H1 (cell line): ENCODE results near the gene NADK. TPM values are rescaled to one million over a fixed set of nuclear protein-coding genes. Genes with fewer than 3 reads are reported as not detected.

ENCODE experiments used
- CTCF ChIA-PET: fragments of 300-600 bp; sonication (Branson Sonifier 250); formaldehyde crosslinking; loops from one replicate; lab custom pipeline; 2021; ENCODE audit not compliant: partially characterized antibody; lab: Charles Lee
- POLR2A ChIA-PET: fragments of 300-600 bp; sonication (Branson Sonifier 250); formaldehyde crosslinking; loops from one replicate; lab custom pipeline; 2021; ENCODE audit warnings: inconsistent platforms; ENCODE audit not compliant: partially characterized antibody; lab: Charles Lee
- DNase-seq, 2 experiments: peaks; one replicate each; pipeline versions ENCODE4 v3.0.0 to v3.0.0-alpha.2; 2010 to 2022; ENCODE audit warnings: low spot score in 2 of 2, low read depth in 1 of 2, mixed read lengths in 1 of 2
- FAIRE-seq: peaks from 2 replicates; lab custom pipeline; 2011; peaks lifted over from hg19 to GRCh38; lab: Jason Lieb, UNC
- H2AFZ ChIP-seq: 2 replicates; pipeline ENCODE4 v1.8.1; 2012; ENCODE audit warnings: low read length, inconsistent platforms
- H2AK5ac ChIP-seq: 2 replicates; pipeline ENCODE4 v1.6.1; 2013; ENCODE audit warnings: low read depth, low read length
- H2BK120ac ChIP-seq: replicated peaks from 2 replicates; pipeline ENCODE3; 2013; ENCODE audit warnings: low read depth, low read length, inconsistent platforms
- H2BK12ac ChIP-seq: 2 replicates; pipeline ENCODE4 v1.6.1; 2013; ENCODE audit warnings: low read depth, low read length
- H2BK15ac ChIP-seq: 2 replicates; pipeline ENCODE4 v1.6.1; 2013; ENCODE audit warnings: low read length
- H2BK20ac ChIP-seq: 2 replicates; pipeline ENCODE4 v1.6.1; 2013; ENCODE audit warnings: low read length
- H2BK5ac ChIP-seq: 2 replicates; pipeline ENCODE4 v1.6.1; 2013; ENCODE audit warnings: low read depth, low read length
- H3K14ac ChIP-seq: 2 replicates; pipeline ENCODE4 v1.6.1; 2013; ENCODE audit warnings: inconsistent platforms; ENCODE audit not compliant: insufficient read length
- H3K18ac ChIP-seq: 2 replicates; pipeline ENCODE4 v1.6.1; 2013; ENCODE audit warnings: low read length; ENCODE audit errors: extremely low read depth
- H3K23ac ChIP-seq: 2 replicates; pipeline ENCODE4 v1.6.1; 2013; ENCODE audit warnings: inconsistent platforms; ENCODE audit not compliant: insufficient read length
- H3K23me2 ChIP-seq: 2 replicates; pipeline ENCODE4 v1.6.1; 2013; ENCODE audit warnings: low read depth, low read length
- H3K27ac ChIP-seq: 2 replicates; pipeline ENCODE4 v1.6.1; 2011; ENCODE audit warnings: low read depth, low read length, inconsistent platforms
- H3K27me3 ChIP-seq, 4 experiments: replicated peaks in 1 of 4; 1 replicate in 1 of 4; 2 replicates in 3 of 4; pipeline versions ENCODE4 v1.6.1 to v1.8.1; 2011 to 2013; ENCODE audit warnings: low read length in 3 of 4, mild to moderate bottlenecking in 3 of 4, inconsistent platforms in 2 of 4, mixed read lengths in 2 of 4, moderate library complexity in 1 of 4; ENCODE audit not compliant: control insufficient read depth in 3 of 4, insufficient read depth in 3 of 4; ENCODE audit errors: extremely low read depth in 1 of 4
- H3K36me3 ChIP-seq, 4 experiments: 2 replicates each; pipeline versions ENCODE4 v1.6.1 to v1.8.1; 2011 to 2013; ENCODE audit warnings: mild to moderate bottlenecking in 4 of 4, low read length in 3 of 4, moderate library complexity in 2 of 4, control low read depth in 1 of 4, inconsistent platforms in 1 of 4; ENCODE audit not compliant: insufficient read depth in 4 of 4, control insufficient read depth in 2 of 4
- H3K4ac ChIP-seq: replicated peaks from 2 replicates; pipeline ENCODE3; 2013; ENCODE audit warnings: low read length, low read depth, mixed read lengths, inconsistent platforms; ENCODE audit not compliant: insufficient read length
- H3K4me1 ChIP-seq, 4 experiments: replicated peaks in 1 of 4; 1 replicate in 1 of 4; 2 replicates in 3 of 4; pipeline versions ENCODE4 v1.6.1 to v1.8.1; 2011 to 2013; ENCODE audit warnings: low read length in 3 of 4, inconsistent platforms in 2 of 4, mixed read lengths in 1 of 4; ENCODE audit not compliant: insufficient read depth in 4 of 4, control insufficient read depth in 3 of 4
- H3K4me2 ChIP-seq, 2 experiments: 2 replicates each; pipeline versions ENCODE4 v1.6.1 to v1.8.1; 2011 to 2013; ENCODE audit warnings: low read depth in 2 of 2, low read length in 2 of 2, control low read depth in 1 of 2, inconsistent platforms in 1 of 2, mild to moderate bottlenecking in 1 of 2; ENCODE audit not compliant: insufficient read depth in 1 of 2
- H3K4me3 ChIP-seq, 4 experiments: fragments of 200-600, 300-600 bp in 1 of 4; sonication (generic), shearing (Covaris generic), sonication (Bioruptor Twin) in 1 of 4; 2 replicates each; pipeline versions ENCODE4 v1.5.1 to v1.8.1; 2011 to 2016; ENCODE audit warnings: low read length in 4 of 4, low read depth in 3 of 4, control low read depth in 2 of 4, inconsistent platforms in 2 of 4, mild to moderate bottlenecking in 2 of 4, mixed read lengths in 1 of 4, moderate library complexity in 1 of 4; ENCODE audit not compliant: insufficient read depth in 2 of 4; ENCODE audit errors: extremely low read depth in 1 of 4
- H3K56ac ChIP-seq: replicated peaks from 2 replicates; pipeline ENCODE3; 2013; ENCODE audit warnings: low read depth, mild to moderate bottlenecking, mixed read lengths, low read length, inconsistent platforms; ENCODE audit not compliant: insufficient read length
- H3K79me1 ChIP-seq: 2 replicates; pipeline ENCODE4 v1.6.1; 2013; ENCODE audit warnings: low read depth, low read length, control low read depth
- H3K79me2 ChIP-seq, 2 experiments: 2 replicates each; pipeline versions ENCODE4 v1.6.1 to v1.8.1; 2012 to 2013; ENCODE audit warnings: low read length in 2 of 2, mild to moderate bottlenecking in 2 of 2, inconsistent platforms in 1 of 2; ENCODE audit not compliant: insufficient read depth in 2 of 2, control insufficient read depth in 1 of 2
- H3K9ac ChIP-seq, 4 experiments: replicated peaks in 1 of 4; 1 replicate in 1 of 4; 2 replicates in 3 of 4; pipeline versions ENCODE4 v1.6.1 to v1.8.1; 2011 to 2013; ENCODE audit warnings: low read depth in 3 of 4, low read length in 3 of 4, control low read depth in 2 of 4, mild to moderate bottlenecking in 2 of 4, moderate library complexity in 2 of 4, inconsistent platforms in 1 of 4; ENCODE audit errors: extremely low read depth in 1 of 4
- H3K9me3 ChIP-seq, 2 experiments: 2 replicates each; pipeline versions ENCODE4 v1.6.1 to v1.8.1; 2012 to 2013; ENCODE audit warnings: mild to moderate bottlenecking in 2 of 2, moderate library complexity in 2 of 2, control low read depth in 1 of 2, inconsistent platforms in 1 of 2, low read depth in 1 of 2, low read length in 1 of 2, mixed read lengths in 1 of 2; ENCODE audit not compliant: insufficient read depth in 2 of 2
- H4K20me1 ChIP-seq, 2 experiments: replicated peaks in 1 of 2; 2 replicates each; pipeline versions ENCODE3 to v1.8.1; 2011 to 2013; ENCODE audit warnings: inconsistent platforms in 2 of 2, low read length in 2 of 2, mild to moderate bottlenecking in 1 of 2; ENCODE audit not compliant: insufficient read depth in 2 of 2, control insufficient read depth in 1 of 2
- H4K5ac ChIP-seq: 2 replicates; pipeline ENCODE4 v1.6.1; 2013; ENCODE audit warnings: low read length, low read depth, mixed read lengths, inconsistent platforms; ENCODE audit not compliant: insufficient read length
- H4K8ac ChIP-seq: 2 replicates; pipeline ENCODE4 v1.8.0; 2013; ENCODE audit warnings: mild to moderate bottlenecking, moderate library complexity, low read length, inconsistent platforms; ENCODE audit not compliant: insufficient read depth; ENCODE audit errors: extremely low read depth
- H4K91ac ChIP-seq: replicated peaks from 2 replicates; pipeline ENCODE3; 2013; ENCODE audit warnings: low read length, mixed read lengths, inconsistent platforms; ENCODE audit not compliant: insufficient read length
- NRF1 ChIP-seq: IDR thresholded peaks from 2 replicates; pipeline ENCODE4 v1.6.1; 2011; ENCODE audit warnings: mild to moderate bottlenecking, low read depth, low read length, improper control_type of control experiment
- PHF8 ChIP-seq: fragments of 200-600 bp; sonication (generic); conservative IDR thresholded peaks from 2 replicates; pipeline ENCODE4 v1.7.1; 2012; ENCODE audit warnings: low read depth, mild to moderate bottlenecking, inconsistent platforms, low read length, moderate library complexity
- POLR2A ChIP-seq, 2 experiments: IDR thresholded peaks; 1 replicate in 1 of 2; 2 replicates in 1 of 2; pipeline ENCODE4 v1.6.1; 2011; ENCODE audit warnings: low read depth in 2 of 2, low read length in 2 of 2, mild to moderate bottlenecking in 2 of 2; ENCODE audit errors: control extremely low read depth in 1 of 2
- POLR2AphosphoS5 ChIP-seq: IDR thresholded peaks from 2 replicates; pipeline ENCODE4 v1.6.1; 2011; ENCODE audit warnings: low read depth, low read length
- ZNF274 ChIP-seq: IDR thresholded peaks from 2 replicates; pipeline ENCODE4 v1.7.0; 2012; ENCODE audit warnings: low read length, borderline replicate concordance; ENCODE audit errors: extremely low read depth
- WGBS, 2 experiments: shearing (Covaris generic) in 1 of 2; methylation state at CpG; one replicate each; pipeline versions ENCODE4 v1.1.6 to v1.1.7; 2013 to 2015; ENCODE audit warnings: low lambda C conversion rate in 2 of 2, mixed read lengths in 2 of 2, inconsistent platforms in 1 of 2, low coverage in 1 of 2, missing lambda C conversion rate in 1 of 2; ENCODE audit not compliant: insufficient replicate concordance in 2 of 2, insufficient coverage in 1 of 2, insufficient read length in 1 of 2; ENCODE audit errors: extremely low coverage in 1 of 2, missing lambda C conversion rate in 1 of 2; 5-methylcytosine and 5-hydroxymethylcytosine counted together
- polyA plus RNA-seq, 7 experiments: library from polyadenylated mRNA; depleted of rRNA in 3 of 7; stranded (reverse) in 5 of 7; unstranded in 2 of 7; fragments of >200 nt in 5 of 7; fragments of 200-250 nt in 2 of 7; gene quantifications; 1 replicate in 5 of 7; 2 replicates in 1 of 7; 4 replicates in 1 of 7; pipeline versions ENCODE4 v1.2.1 to v1.2.3, GENCODE V29; 2011 to 2013; ENCODE audit warnings: missing spikeins in 2 of 7, mixed read lengths in 2 of 7
- total RNA-seq: library from RNA; stranded (reverse); fragmentation: NEBNext Ultra II Directional; extraction: Animal tissue kit (Norgen Biotek cat#: 25700); gene quantifications from 2 replicates; pipeline ENCODE4 v1.2.1, GENCODE V29; 2021

The NADK gene
- total and polyA plus RNA-seq, 2 of the 8 experiments (the other 6 are each of a cell fraction or from before 2014, with no cell fraction given), result 78.0 to 89.7 TPM

GRCh38 chr1:1783320-1783719, 5.0 kb upstream of the NADK start:
- WGBS, 2 experiments, result 79% methylated on average over 8 of the region's 8 CpGs; no CpG with 5 or more reads in 1 of the 2 experiments
- no peak for FAIRE-seq
- DNase-seq, result peak in 1 of 2 experiments; percentile 59

More at GRCh38 chr1:1783320-1783719, 5.0 kb upstream of the NADK start:
- H2BK5ac ChIP-seq, result 0 out of 2 replicates have a peak overlapping the region, but pooled peaks have one; percentile 24
- H2BK120ac ChIP-seq, result no peak overlapping the region
- no peak overlapping the region; a peak in 1 of 7 replicates for H3K9ac ChIP-seq
- peaks cover 9% of the 10 kb centered on the region for H3K79me1 ChIP-seq
- H3K27ac ChIP-seq, result no peak overlapping the region
- peak overlapping the region; percentile 92; the same call in 1 of the 2 replicates for H2AK5ac ChIP-seq
- H3K23ac ChIP-seq, result no peak overlapping the region
- no peak overlapping the region for H2BK20ac ChIP-seq
- peak overlapping the region; percentile 73 to 95; a peak in 1 of 4 replicates for H3K4me2 ChIP-seq
- H3K36me3 ChIP-seq, result peaks cover 21 to 35% (median 26%) of the 10 kb centered on the region in 4 experiments
- peaks cover 0 to 40% (median 30%) of the 10 kb centered on the region in 4 experiments; a peak in 6 of 7 replicates for H3K4me1 ChIP-seq
- no peak overlapping the region for H3K4ac ChIP-seq
- CTCF ChIA-PET, result interaction anchor here (0.7 kb wide), 1 partner anchor 132 kb away, joined by 3 read pairs; the partner anchor contains the start of gene CALML6
- POLR2A ChIA-PET, result interaction anchor here (1.2 to 2.4 kb wide), 6 partner anchors 8 to 104 kb away, joined by 3 to 10 read pairs (median 5); no protein-coding TSS in a partner anchor
- no peak overlapping the region for H2AFZ ChIP-seq
- no peak for TF ChIP-seq PHF8
- TF ChIP-seq NRF1, result no peak
- TF ChIP-seq ZNF274, result no peak
- peak in 1 of 2 experiments; percentile 6; a peak in 1 of 3 replicates for TF ChIP-seq POLR2A (IDR thresholded peaks at IDR 0.05; ENCODE audit: control extremely low read depth in 1 of 2, low read depth in 2 of 2, low read length in 2 of 2)
- TF ChIP-seq POLR2AphosphoS5, result peak; percentile 54
- TF ChIP-seq, all 59 proteins: peak for 2
- Histone ChIP-seq H3K79me2 (no peaks in the 10 kb centered on the region), H2BK12ac (no peak overlapping the region), H2BK15ac (no peak overlapping the region), H4K91ac (no peak overlapping the region), H4K5ac (no peak overlapping the region), H3K27me3 (no peaks in the 10 kb centered on the region), H3K14ac (no peak overlapping the region), H3K9me3 (no peaks in the 10 kb centered on the region), H3K23me2 (peaks cover 10% of the 10 kb centered on the region), H4K20me1 (peaks cover 4 to 5% of the 10 kb centered on the region in 2 experiments), H3K56ac (no peak overlapping the region), H3K4me3 (no peak overlapping the region), H3K18ac (no peak overlapping the region), H4K8ac (peak overlapping the region; percentile 65; the same call in 1 of the 2 replicates)
